Neural crest cell (in vitro differentiated cells): Measurements from ENCODE around the gene BAHD1. TPM values are rescaled to one million over a fixed set of nuclear protein-coding genes. Genes with fewer than 3 reads are reported as not detected.

ENCODE experiments used
- DNase-seq: peaks from one replicate; pipeline ENCODE4 v3.0.0; 2021; ENCODE audit warnings: low read depth, mixed read lengths, low spot score
- H3K27ac Mint-ChIP-seq: one replicate; pipeline ENCODE4 v1.8.0; 2021; ENCODE audit warnings: mild to moderate bottlenecking, mixed read lengths; ENCODE audit not compliant: unreplicated experiment
- H3K27me3 Mint-ChIP-seq: 2 replicates; pipeline ENCODE4 v1.8.0; 2021; ENCODE audit warnings: low read depth, mild to moderate bottlenecking, mixed read lengths
- H3K36me3 Mint-ChIP-seq: 2 replicates; pipeline ENCODE4 v1.8.0; 2021; ENCODE audit warnings: low read depth, mild to moderate bottlenecking, mixed read lengths
- H3K4me1 Mint-ChIP-seq: 2 replicates; pipeline ENCODE4 v1.8.0; 2021; ENCODE audit warnings: mixed read lengths
- H3K4me3 Mint-ChIP-seq: one replicate; pipeline ENCODE4 v1.8.0; 2021; ENCODE audit warnings: mild to moderate bottlenecking, mixed read lengths
- H3K9me3 Mint-ChIP-seq: 2 replicates; pipeline ENCODE4 v1.8.0; 2021; ENCODE audit warnings: mixed read lengths
- CTCF ChIP-seq: fragments of 200-600 bp; sonication (generic); conservative IDR thresholded peaks from 2 replicates; pipeline ENCODE4 v1.5.0; 2021; ENCODE audit warnings: antibody characterized with exemption, mild to moderate bottlenecking
- long read RNA-seq: library from polyadenylated mRNA; unstranded; transcript quantifications from one replicate; pipeline ENCODE4 v2.0.0, GENCODE V29; 2020
- total RNA-seq: library from RNA; stranded (reverse); gene quantifications from 2 replicates; pipeline ENCODE4 v1.2.1, GENCODE V29; 2021

Gene BAHD1
- total RNA-seq = 25.6 and 26.4 TPM in 2 replicates
- long read RNA-seq, partial matches to known transcripts = 0 of 2 reads
- long read RNA-seq, other reads (novel, unspliced or antisense) = 2 of 2 reads

GRCh38 chr15:40440743-40441564, at the start of gene BAHD1:
BAHD1 (plus strand) TSS chr15:40440953; CDS start chr15:40458465, 17,512 bp downstream.
- peak; percentile 95 for DNase-seq
- Mint-ChIP-seq H3K27me3 (peaks cover 64% of the 10 kb centered on the region), H3K27ac (peak within 1 kb of the TSS; percentile 62), H3K4me3 (peak within 1 kb of the TSS; percentile 95), H3K4me1 (peaks cover 67% of the 10 kb centered on the region), H3K36me3 (no peaks in the 10 kb centered on the region), H3K9me3 (no peaks in the 10 kb centered on the region)
- TF ChIP-seq CTCF = peak; percentile 25

GRCh38 chr15:40392986-40393948, 47.5 kb upstream of the BAHD1 start:
- Mint-ChIP-seq H3K4me3 (no peak overlapping the region), H3K36me3 (peaks cover 28% of the 10 kb centered on the region), H3K27me3 (no peaks in the 10 kb centered on the region), H3K27ac (no peak overlapping the region), H3K4me1 (no peaks in the 10 kb centered on the region), H3K9me3 (no peaks in the 10 kb centered on the region)
- no peak for TF ChIP-seq CTCF
- no peak for DNase-seq

- Mint-ChIP-seq H3K4me3 (no peak overlapping the region), H3K27ac (no peak overlapping the region), H3K27me3 (no peaks in the 10 kb centered on the region), H3K9me3 (no peaks in the 10 kb centered on the region), H3K4me1 (no peaks in the 10 kb centered on the region), H3K36me3 (peaks cover 11% of the 10 kb centered on the region)
- TF ChIP-seq CTCF = no peak
- no peak for DNase-seq
Measured at GRCh38 chr15:40397688-40398412, 42.9 kb upstream of the BAHD1 start.

- Mint-ChIP-seq H3K36me3 (peaks cover 7% of the 10 kb centered on the region), H3K4me1 (no peaks in the 10 kb centered on the region), H3K27me3 (no peaks in the 10 kb centered on the region), H3K27ac (no peak overlapping the region), H3K4me3 (no peak overlapping the region), H3K9me3 (no peaks in the 10 kb centered on the region)
- no peak for TF ChIP-seq CTCF
- no peak for DNase-seq
Measured at GRCh38 chr15:40398413-40398873, 42.3 kb upstream of the BAHD1 start.

- no peak overlapping the region for H3K4me3 Mint-ChIP-seq
- no peaks in the 10 kb centered on the region for H3K9me3 Mint-ChIP-seq
- DNase-seq = no peak
- H3K36me3 Mint-ChIP-seq = peaks cover 3% of the 10 kb centered on the region
- TF ChIP-seq CTCF = no peak
- H3K27ac Mint-ChIP-seq = no peak overlapping the region
- no peaks in the 10 kb centered on the region for H3K4me1 Mint-ChIP-seq
- no peaks in the 10 kb centered on the region for H3K27me3 Mint-ChIP-seq
Measured at GRCh38 chr15:40399370-40399769, 41.4 kb upstream of the BAHD1 start.
